Tibial artery (tissue), 4 donors: Measurements from ENCODE around the gene LBP.
"Not testable (repeated sequence)": the region's sequence is repeated elsewhere in the genome, so short reads cannot be mapped to it uniquely, and the experiment has no call there.

ENCODE experiments used
- DNase-seq, 2 donors: peaks; one replicate each; pipeline ENCODE4 v3.0.0-alpha.2; 2019
- H3K27ac ChIP-seq, 2 donors: fragments of 200-600 bp; sonication (generic) in 1 of 2; 1 replicate in 1 of 2; 2 replicates in 1 of 2; pipeline ENCODE4 v1.5.1; 2018 to 2019; ENCODE audit warnings: mild to moderate bottlenecking in 1 of 2
- H3K27me3 ChIP-seq, 2 donors: fragments of 200-600 bp; sonication (generic) in 1 of 2; one replicate each; pipeline versions ENCODE4 v1.5.1 to v1.6.0; 2016 to 2019
- H3K36me3 ChIP-seq, 3 donors: fragments of 200-600 bp; sonication (generic) in 2 of 3; one replicate each; pipeline ENCODE4 v1.5.1; 2016 to 2019; ENCODE audit warnings: mild to moderate bottlenecking in 2 of 3
- H3K4me1 ChIP-seq, 4 donors: fragments of 200-600 bp; sonication (generic) in 2 of 4; 1 replicate in 3 of 4; 2 replicates in 1 of 4; pipeline ENCODE4 v1.5.1; 2016 to 2019
- H3K4me3 ChIP-seq, 2 donors: fragments of 200-600 bp; sonication (generic) in 1 of 2; 1 replicate in 1 of 2; 2 replicates in 1 of 2; pipeline ENCODE4 v1.5.1; 2018 to 2019; ENCODE audit warnings: mild to moderate bottlenecking in 2 of 2
- H3K9me3 ChIP-seq, 3 donors: fragments of 200-600 bp; sonication (generic) in 1 of 3; one replicate each; pipeline ENCODE4 v1.5.1; 2016 to 2019
- intact Hi-C: fragments of 100-400 bp; cut with DNase I; formaldehyde crosslinking; loops from one replicate; pipeline ENCODE4 v1.15.0; 2023; ENCODE audit warnings: low total_unique reads
- TF ChIP-seq, protein P1 (sequence below), 2 experiments: fragments of 200-600 bp in 1 of 2; fragments of 450-650 bp in 1 of 2; IDR thresholded peaks; one replicate each; pipeline ENCODE4 v1.5.1; 2017 to 2019; ENCODE audit warnings: antibody characterized with exemption in 2 of 2, mild to moderate bottlenecking in 1 of 2, moderate library complexity in 1 of 2

Gene LBP

DNA sequence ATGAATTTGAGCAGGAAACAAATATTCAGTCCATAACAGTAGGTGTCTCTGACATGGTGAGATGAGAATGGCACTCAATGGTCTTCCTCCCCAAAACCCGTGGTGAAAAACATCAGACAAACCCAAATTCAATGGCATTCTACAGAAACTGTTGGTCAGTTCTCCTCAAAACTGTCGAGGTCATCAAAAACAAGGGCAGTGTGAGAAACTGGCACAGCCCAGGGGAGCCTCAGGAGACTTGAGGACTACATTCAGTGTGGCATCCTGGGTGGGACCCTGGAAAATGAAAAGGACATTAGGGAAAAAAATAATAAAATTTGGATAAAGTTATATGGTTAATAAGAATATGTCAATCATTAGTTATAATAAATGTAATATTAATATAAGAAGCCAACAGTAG, 40.6 kb downstream of the LBP start:
- no peaks in the 10 kb centered on the region for H3K36me3 ChIP-seq
- H3K27me3 ChIP-seq = peaks cover 0 to under 1% of the 10 kb centered on the region in 2 donors
- no peak overlapping the region for H3K27ac ChIP-seq
- intact Hi-C loops = no loop called here
- H3K4me1 ChIP-seq = no peaks in the 10 kb centered on the region
- H3K4me3 ChIP-seq = no peak overlapping the region
- DNase-seq = no peak
- no peaks in the 10 kb centered on the region for H3K9me3 ChIP-seq
- TF ChIP-seq, protein P1, sequence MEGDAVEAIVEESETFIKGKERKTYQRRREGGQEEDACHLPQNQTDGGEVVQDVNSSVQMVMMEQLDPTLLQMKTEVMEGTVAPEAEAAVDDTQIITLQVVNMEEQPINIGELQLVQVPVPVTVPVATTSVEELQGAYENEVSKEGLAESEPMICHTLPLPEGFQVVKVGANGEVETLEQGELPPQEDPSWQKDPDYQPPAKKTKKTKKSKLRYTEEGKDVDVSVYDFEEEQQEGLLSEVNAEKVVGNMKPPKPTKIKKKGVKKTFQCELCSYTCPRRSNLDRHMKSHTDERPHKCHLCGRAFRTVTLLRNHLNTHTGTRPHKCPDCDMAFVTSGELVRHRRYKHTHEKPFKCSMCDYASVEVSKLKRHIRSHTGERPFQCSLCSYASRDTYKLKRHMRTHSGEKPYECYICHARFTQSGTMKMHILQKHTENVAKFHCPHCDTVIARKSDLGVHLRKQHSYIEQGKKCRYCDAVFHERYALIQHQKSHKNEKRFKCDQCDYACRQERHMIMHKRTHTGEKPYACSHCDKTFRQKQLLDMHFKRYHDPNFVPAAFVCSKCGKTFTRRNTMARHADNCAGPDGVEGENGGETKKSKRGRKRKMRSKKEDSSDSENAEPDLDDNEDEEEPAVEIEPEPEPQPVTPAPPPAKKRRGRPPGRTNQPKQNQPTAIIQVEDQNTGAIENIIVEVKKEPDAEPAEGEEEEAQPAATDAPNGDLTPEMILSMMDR (IDR thresholded peaks at IDR 0.05) = no peak

DNA sequence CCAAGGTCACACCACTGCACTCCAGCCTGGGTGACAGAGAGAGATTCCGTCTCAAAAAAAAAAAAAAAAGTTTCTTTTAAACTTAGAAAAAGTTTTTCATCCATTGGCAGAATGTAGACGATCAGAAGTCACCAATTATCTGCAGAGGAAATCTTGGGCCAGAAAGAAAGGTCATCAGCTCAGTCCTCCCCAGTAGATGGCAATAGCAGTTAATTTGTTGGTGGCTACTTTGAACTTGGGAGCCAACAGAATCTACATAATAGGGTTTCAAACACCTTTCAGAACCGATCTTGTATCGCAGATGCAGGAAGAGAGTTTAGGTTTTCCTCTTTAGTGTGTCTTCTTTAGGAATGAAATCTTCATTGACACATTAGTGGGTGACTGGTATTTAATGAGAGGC, 41.7 kb downstream of the LBP start:
- Histone ChIP-seq H3K9me3 (no peaks in the 10 kb centered on the region), H3K27ac (no peak overlapping the region), H3K36me3 (no peaks in the 10 kb centered on the region), H3K27me3 (no peaks in the 10 kb centered on the region), H3K4me1 (no peaks in the 10 kb centered on the region), H3K4me3 (no peak overlapping the region)
- intact Hi-C loops = no loop called here
- DNase-seq = no peak
- TF ChIP-seq, protein P1 (IDR thresholded peaks at IDR 0.05) = no peak

DNA sequence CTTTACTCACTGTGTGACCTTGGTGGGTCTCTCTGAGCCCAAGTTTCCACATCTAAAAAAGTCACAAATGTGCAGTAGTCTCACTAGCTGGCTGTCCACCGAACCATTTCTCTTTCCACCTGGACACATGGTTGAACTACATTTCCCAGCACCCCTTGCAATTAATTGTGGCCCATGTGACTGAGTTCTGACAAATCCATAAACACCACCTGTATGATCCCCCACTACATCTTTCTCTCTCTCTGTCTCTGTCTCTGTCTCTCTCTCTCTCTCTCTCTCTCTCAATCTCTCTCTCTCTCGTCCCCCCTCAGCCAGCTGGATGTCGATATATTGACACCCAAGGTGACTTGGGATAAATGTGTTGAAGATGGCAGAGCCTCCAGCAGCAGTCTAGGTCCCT, 46.1 kb downstream of the LBP start:
- intact Hi-C loops = no loop called here
- no peaks in the 10 kb centered on the region for H3K36me3 ChIP-seq
- DNase-seq = no peak
- H3K4me3 ChIP-seq = no peak overlapping the region
- H3K27me3 ChIP-seq = no peaks in the 10 kb centered on the region
- TF ChIP-seq, protein P1 (IDR thresholded peaks at IDR 0.05) = no peak
- H3K9me3 ChIP-seq = no peaks in the 10 kb centered on the region
- H3K4me1 ChIP-seq = peaks cover 0 to 27% (median 10%) of the 10 kb centered on the region in 4 donors
- H3K27ac ChIP-seq = no peak overlapping the region

DNA sequence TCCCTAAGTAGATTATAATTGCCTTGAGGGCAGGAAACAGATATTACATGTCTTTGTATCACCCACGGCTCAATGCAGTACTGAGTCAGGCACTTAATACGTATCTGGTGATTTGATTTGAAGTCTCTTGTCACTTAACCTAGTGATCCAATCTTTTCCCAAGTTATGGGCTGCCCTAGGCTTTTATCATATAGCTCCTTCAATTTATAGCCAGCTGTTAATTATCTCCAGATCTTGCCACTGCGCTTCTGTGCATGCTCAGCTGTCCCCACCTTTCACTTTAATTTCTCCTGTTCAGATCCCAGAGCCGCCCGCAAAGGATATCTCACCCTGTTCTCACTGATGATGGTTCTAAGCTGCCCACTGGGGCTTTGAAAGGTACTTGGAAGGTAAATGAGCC, 47.0 kb downstream of the LBP start:
- intact Hi-C loops = no loop called here
- H3K9me3 ChIP-seq = no peaks in the 10 kb centered on the region

DNA sequence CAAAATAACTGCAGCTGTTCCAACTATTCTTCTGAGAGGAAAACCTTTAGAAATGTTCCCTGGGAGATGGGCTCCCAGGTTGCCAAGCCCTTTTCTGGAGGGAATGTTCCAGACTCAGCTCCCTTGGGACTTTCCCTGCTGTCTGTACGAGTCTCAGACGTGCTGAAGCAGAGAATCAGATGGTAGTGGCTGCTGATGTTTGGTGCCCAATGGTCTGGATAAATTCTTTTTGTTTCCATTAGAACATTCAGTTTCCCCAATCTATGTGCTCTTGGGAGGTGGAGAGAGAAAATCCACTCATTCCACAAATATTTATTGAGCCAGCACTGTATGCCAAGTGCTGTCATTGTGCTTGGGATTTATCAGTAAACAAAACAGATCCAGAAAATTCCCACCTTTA, 48.9 kb downstream of the LBP start:
- TF ChIP-seq, protein P1 (IDR thresholded peaks at IDR 0.05) = no peak
- Histone ChIP-seq H3K36me3 (no peaks in the 10 kb centered on the region), H3K4me1 (peaks cover 0 to 27% (median 10%) of the 10 kb centered on the region in 4 donors), H3K9me3 (no peaks in the 10 kb centered on the region), H3K27me3 (no peaks in the 10 kb centered on the region), H3K27ac (peak overlapping the region; percentile 52 to 54), H3K4me3 (no peak overlapping the region)
- intact Hi-C loops = no loop called here
- peak in 1 of 2 donors; percentile 80 for DNase-seq

More for the DNA sequence above, 47.0 kb downstream of the LBP start:
- no peak for DNase-seq
- TF ChIP-seq, protein P1 (IDR thresholded peaks at IDR 0.05) = no peak
- Histone ChIP-seq H3K4me1 (peaks cover 0 to 27% (median 10%) of the 10 kb centered on the region in 4 donors), H3K27ac (peak overlapping the region in 1 of 2 donors; percentile 54), H3K27me3 (no peaks in the 10 kb centered on the region), H3K4me3 (no peak overlapping the region), H3K36me3 (no peaks in the 10 kb centered on the region)

DNA sequence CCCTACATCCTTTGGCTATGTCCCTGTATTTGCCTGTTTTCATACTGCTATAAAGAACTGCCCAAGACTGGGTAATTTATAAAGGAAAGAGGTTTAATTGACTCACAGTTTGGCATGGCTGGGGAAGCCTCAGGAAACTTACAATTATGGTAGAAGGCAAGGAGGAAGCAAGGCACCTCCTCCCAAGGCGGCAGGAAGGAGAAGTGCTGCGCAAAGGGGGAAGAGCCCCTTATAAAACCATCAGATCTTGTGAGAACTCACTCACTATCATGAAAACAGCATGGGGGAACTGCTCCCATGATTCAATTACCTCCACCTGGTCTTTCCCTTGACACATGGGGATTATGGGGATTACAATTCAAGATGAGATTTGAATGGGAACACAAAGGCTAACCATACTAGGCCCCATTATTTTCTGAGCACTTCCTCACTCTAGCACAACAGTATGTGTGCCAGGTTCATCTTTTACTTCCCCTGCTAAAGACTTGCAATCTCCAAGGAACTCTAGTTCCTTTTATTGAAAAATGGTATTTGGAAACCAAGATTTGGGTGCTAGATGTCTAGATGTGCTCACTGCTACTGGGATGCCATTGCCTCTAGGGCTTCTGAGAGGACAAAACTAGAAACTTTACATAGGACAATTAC, 49.6 kb downstream of the LBP start:
- intact Hi-C loops = not testable (repeated sequence)

More for the DNA sequence above, 49.6 kb downstream of the LBP start:
- not testable (repeated sequence) for H3K4me3 ChIP-seq, H3K36me3 ChIP-seq, H3K9me3 ChIP-seq, DNase-seq, H3K27me3 ChIP-seq
- Histone ChIP-seq H3K27ac (peak overlapping the region; percentile 52 to 54), H3K4me1 (peaks cover 0 to 27% (median 10%) of the 10 kb centered on the region in 4 donors)
